Measurements from ENCODE around the gene IL17D.
"Not testable (repeated sequence)": the region's sequence is repeated elsewhere in the genome, so short reads cannot be mapped to it uniquely, and the experiment has no call there.

IL17D gene

GRCh38 chr13:20719783-20720182 lies 16.3 kb downstream of the IL17D start:
- no peak for DNase-seq (ENCODE audit: low read depth)

GRCh38 chr13:20720499-20720898 lies 17.0 kb downstream of the IL17D start:
- DNase-seq (ENCODE audit: low read depth) = no peak

- DNase-seq (ENCODE audit: low read depth) = no peak
These were observed 17.6 kb downstream of the IL17D start for GRCh38 chr13:20721058-20721453.

GRCh38 chr13:20721454-20722357 lies 18.2 kb downstream of the IL17D start:
- no peak for DNase-seq (ENCODE audit: low read depth)

- no peak for DNase-seq (ENCODE audit: low read depth)
These were observed 24.4 kb downstream of the IL17D start for GRCh38 chr13:20727856-20728255.

- no peak for DNase-seq (ENCODE audit: low read depth)
These were observed 25.2 kb downstream of the IL17D start for GRCh38 chr13:20728579-20729311.

GRCh38 chr13:20729633-20730585 lies 26.4 kb downstream of the IL17D start:
- DNase-seq (ENCODE audit: low read depth) = no peak

- DNase-seq (ENCODE audit: low read depth) = no peak
These were observed 35.1 kb downstream of the IL17D start for GRCh38 chr13:20738616-20739015.

- no peak for DNase-seq (ENCODE audit: low read depth)
These were observed 36.5 kb downstream of the IL17D start for GRCh38 chr13:20740021-20740420.

GRCh38 chr13:20743830-20744404 lies 40.4 kb downstream of the IL17D start:
- DNase-seq (ENCODE audit: low read depth) = not testable (repeated sequence)

GRCh38 chr13:20749377-20749776 lies 45.9 kb downstream of the IL17D start:
- DNase-seq (ENCODE audit: low read depth) = no peak

GRCh38 chr13:20754009-20754408 lies 50.5 kb downstream of the IL17D start:
- no peak for DNase-seq (ENCODE audit: low read depth)

GRCh38 chr13:20760872-20761271 lies 57.4 kb downstream of the IL17D start:
- no peak for DNase-seq (ENCODE audit: low read depth)

- no peak for DNase-seq (ENCODE audit: low read depth)
These were observed 63.9 kb downstream of the IL17D start for GRCh38 chr13:20767309-20767943.

GRCh38 chr13:20769091-20769490 lies 65.6 kb downstream of the IL17D start:
- no peak for DNase-seq (ENCODE audit: low read depth)

- no peak for DNase-seq (ENCODE audit: low read depth)
These were observed 66.3 kb downstream of the IL17D start for GRCh38 chr13:20769834-20770233.

Measured in stimulated activated CD8-positive, alpha-beta memory T cell treated with anti-CD3 and anti-CD28 coated beads, Interleukin-15, amount 100 ng/mL, for 24 hours (primary cell).